SK-N-SH (cell line): ENCODE measurements around the gene IVNS1ABP. TPM values are rescaled to one million over a fixed set of nuclear protein-coding genes. Genes with fewer than 3 reads are reported as not detected.

Experiments used
- CTCF ChIA-PET: fragments of 300-600, 350-600 bp; formaldehyde crosslinking; extraction: SDS; loops from one replicate; lab custom pipeline; 2021; lab: Yijun Ruan, JAX
- POLR2A ChIA-PET: fragments of 350-600 bp; sonication (Branson Sonifier 250); formaldehyde crosslinking; extraction: SDS; loops from one replicate; lab custom pipeline; 2020; ENCODE audit warnings: antibody characterized with exemption, inconsistent platforms; lab: Yijun Ruan, JAX
- DNase-seq: peaks from one replicate; pipeline ENCODE4 v3.0.0; 2012
- H2AFZ ChIP-seq: fragments of 200-600 bp; sonication (generic); 2 replicates; pipeline ENCODE4 v1.8.1; 2016; ENCODE audit warnings: antibody characterized with exemption, mild to moderate bottlenecking, low read depth
- H3F3A ChIP-seq: fragments of 200-600 bp; sonication (generic); replicated peaks from 2 replicates; pipeline ENCODE3; 2016; ENCODE audit warnings: antibody characterized with exemption, mild to moderate bottlenecking; ENCODE audit not compliant: insufficient read depth
- H3K27ac ChIP-seq, 2 experiments: fragments of 200-500 bp in 1 of 2; fragments of 200-600 bp in 1 of 2; sonication (Bioruptor generic) in 1 of 2; sonication (generic), shearing (Covaris generic) in 1 of 2; 2 replicates each; pipeline versions ENCODE4 v1.5.1 to v1.6.1; 2014 to 2016; ENCODE audit warnings: low read depth in 2 of 2, inconsistent platforms in 1 of 2, low read length in 1 of 2, mild to moderate bottlenecking in 1 of 2, mixed read lengths in 1 of 2
- H3K27me3 ChIP-seq: fragments of 200-600 bp; sonication (generic), shearing (Covaris generic); 2 replicates; pipeline ENCODE4 v1.6.1; 2016; ENCODE audit warnings: mixed run types; ENCODE audit not compliant: insufficient read depth
- H3K36me3 ChIP-seq, 2 experiments: fragments of 200-500 bp in 1 of 2; fragments of 200-600 bp in 1 of 2; sonication (Bioruptor generic) in 1 of 2; sonication (generic) in 1 of 2; replicated peaks in 1 of 2; 2 replicates each; pipeline versions ENCODE3 to v1.5.1; 2014 to 2016; ENCODE audit warnings: low read length in 1 of 2, mild to moderate bottlenecking in 1 of 2; ENCODE audit not compliant: insufficient read depth in 2 of 2, control insufficient read depth in 1 of 2
- H3K4me1 ChIP-seq, 2 experiments: fragments of 200-500 bp in 1 of 2; fragments of 200-600 bp in 1 of 2; sonication (Bioruptor generic) in 1 of 2; sonication (generic), shearing (Covaris generic) in 1 of 2; 2 replicates each; pipeline versions ENCODE4 v1.5.1 to v1.6.1; 2014 to 2016; ENCODE audit warnings: low read depth in 1 of 2, low read length in 1 of 2, mixed run types in 1 of 2; ENCODE audit not compliant: insufficient read depth in 2 of 2, control insufficient read depth in 1 of 2
- H3K4me2 ChIP-seq: fragments of 200-600 bp; sonication (generic), shearing (Covaris generic); 2 replicates; pipeline ENCODE4 v1.6.1; 2017; ENCODE audit warnings: mixed run types
- H3K4me3 ChIP-seq, 2 experiments: fragments of 200-500 bp in 1 of 2; fragments of 200-600 bp in 1 of 2; sonication (Bioruptor generic) in 1 of 2; sonication (generic), shearing (Covaris generic) in 1 of 2; 2 replicates each; pipeline versions ENCODE4 v1.5.1 to v1.8.1; 2014 to 2016; ENCODE audit warnings: low read depth in 2 of 2, inconsistent platforms in 1 of 2, low read length in 1 of 2, mild to moderate bottlenecking in 1 of 2, mixed read lengths in 1 of 2, moderate library complexity in 1 of 2
- H3K79me2 ChIP-seq: fragments of 200-600 bp; sonication (generic); 2 replicates; pipeline ENCODE4 v1.8.1; 2017; ENCODE audit warnings: mild to moderate bottlenecking; ENCODE audit not compliant: insufficient read depth
- H3K9ac ChIP-seq: fragments of 200-600 bp; sonication (generic); 2 replicates; pipeline ENCODE4 v1.6.1; 2017; ENCODE audit warnings: mixed run types
- H3K9me2 ChIP-seq: fragments of 200-600 bp; sonication (generic); 2 replicates; pipeline ENCODE4 v1.6.1; 2017; ENCODE audit warnings: mixed run types
- H3K9me3 ChIP-seq: fragments of 200-600 bp; sonication (generic); 2 replicates; pipeline ENCODE4 v1.6.1; 2017; ENCODE audit warnings: mixed run types, mild to moderate bottlenecking, moderate library complexity
- H4K20me1 ChIP-seq: fragments of 200-600 bp; sonication (generic); 2 replicates; pipeline ENCODE4 v1.6.1; 2017; ENCODE audit warnings: mild to moderate bottlenecking, mixed run types; ENCODE audit not compliant: insufficient read depth
- CTCF ChIP-seq: fragments of 200-600 bp; sonication (generic); IDR thresholded peaks from 2 replicates; pipeline ENCODE4 v1.6.1; 2017; ENCODE audit warnings: antibody characterized with exemption, mild to moderate bottlenecking, moderate library complexity
- ELF1 ChIP-seq: IDR thresholded peaks from 2 replicates; pipeline ENCODE4 v1.4.0; 2012
- EP300 ChIP-seq, 2 experiments: IDR thresholded peaks; 2 replicates each; pipeline versions ENCODE4 v1.4.0 to v1.6.1; 2012; ENCODE audit warnings: borderline replicate concordance in 1 of 2, low read depth in 1 of 2, low read length in 1 of 2
- EZH2phosphoT487 ChIP-seq: fragments of 200-600 bp; sonication (generic); IDR thresholded peaks from 2 replicates; pipeline ENCODE4 v1.6.1; 2017; ENCODE audit warnings: low read depth, mixed run types, mild to moderate bottlenecking, antibody characterized with exemption, moderate library complexity, borderline replicate concordance
- GATA2 ChIP-seq: sonication (generic); formaldehyde crosslinking; IDR thresholded peaks from 2 replicates; pipeline ENCODE4 v1.5.0; 2020; ENCODE audit warnings: mild to moderate bottlenecking, missing genetic modification reagents
- JUND ChIP-seq: IDR thresholded peaks from 2 replicates; pipeline ENCODE4 v1.4.0; 2012
- MXI1 ChIP-seq: IDR thresholded peaks from 2 replicates; pipeline ENCODE4 v1.6.1; 2012; ENCODE audit warnings: mild to moderate bottlenecking, low read depth, low read length, improper control_type of control experiment
- RCOR1 ChIP-seq: fragments of 150-350 bp; IDR thresholded peaks from 2 replicates; pipeline ENCODE4 v1.6.1; 2017; ENCODE audit warnings: antibody characterized with exemption, low read length
- REST ChIP-seq: IDR thresholded peaks from 2 replicates; pipeline ENCODE4 v1.6.1; 2012; ENCODE audit warnings: mild to moderate bottlenecking, low read depth, low read length, moderate library complexity
- RFX5 ChIP-seq: IDR thresholded peaks from 2 replicates; pipeline ENCODE4 v1.6.1; 2012; ENCODE audit warnings: mild to moderate bottlenecking, improper control_type of control experiment, low read length
- SMC3 ChIP-seq: IDR thresholded peaks from 2 replicates; pipeline ENCODE4 v1.6.1; 2012; ENCODE audit warnings: low read depth, low read length, improper control_type of control experiment
- TCF12 ChIP-seq: IDR thresholded peaks from 2 replicates; pipeline ENCODE4 v1.4.0; 2012
- YY1 ChIP-seq: IDR thresholded peaks from 2 replicates; pipeline ENCODE4 v1.4.0; 2012; ENCODE audit warnings: low read depth, mild to moderate bottlenecking
- WGBS: methylation state at CpG from one replicate; pipeline ENCODE4 v1.1.6; 2017; ENCODE audit warnings: low lambda C conversion rate; 5-methylcytosine and 5-hydroxymethylcytosine counted together
- polyA plus RNA-seq, 3 experiments: library from polyadenylated mRNA; depleted of rRNA; stranded (reverse); fragments of >200 nt; gene quantifications; 2 replicates each; pipeline ENCODE4 v1.2.3, GENCODE V29; 2012
- TF ChIP-seq, protein P1 (sequence below): IDR thresholded peaks from 2 replicates; pipeline ENCODE4 v1.4.0; 2012; ENCODE audit warnings: low read depth

The IVNS1ABP gene
- polyA plus RNA-seq, 1 of the 3 experiments (the other 2 are of a cell fraction), result 24.5 TPM

DNA sequence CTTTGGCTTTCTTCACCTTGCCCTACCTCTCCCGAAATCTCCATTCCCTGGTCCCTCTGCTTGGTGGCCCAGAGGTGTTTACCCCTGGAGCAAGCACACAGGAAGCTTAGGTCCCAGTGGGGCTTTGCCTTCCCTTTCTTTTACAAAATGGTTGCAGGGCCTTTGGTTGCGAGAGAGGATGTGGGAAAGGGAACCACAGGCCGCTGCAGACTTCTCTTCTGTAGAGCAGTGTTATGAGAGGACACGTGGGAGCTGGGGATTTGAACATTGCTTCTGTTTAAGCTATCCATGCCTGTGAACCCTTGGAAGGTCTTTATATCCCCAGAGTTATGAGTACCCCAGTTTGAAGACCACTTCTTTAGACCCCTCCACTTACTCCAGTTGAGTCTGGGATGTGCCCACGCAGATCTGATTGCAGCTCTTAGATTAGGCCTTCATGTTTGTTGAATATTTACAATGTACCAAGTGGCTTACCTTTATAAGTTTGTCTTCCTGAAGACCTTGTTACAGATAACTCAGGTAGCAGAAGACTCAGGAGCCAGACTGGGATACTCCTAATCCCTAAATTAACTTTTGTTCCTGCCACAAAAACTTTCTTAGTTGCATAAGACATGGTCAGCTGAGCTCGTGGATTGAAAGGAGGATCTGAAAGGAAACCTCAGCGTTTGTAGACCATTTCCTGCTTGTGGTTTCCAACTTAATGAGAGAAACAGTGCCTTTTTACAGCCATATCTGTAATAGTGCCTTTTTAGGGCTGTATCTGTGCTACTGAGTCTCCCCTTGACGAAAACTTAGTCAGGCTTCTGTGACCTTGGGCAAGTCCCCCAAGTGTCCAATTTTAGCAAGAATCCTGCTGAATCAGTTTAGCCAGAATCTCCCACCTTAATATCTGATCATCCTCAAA lies 21.9 kb upstream of the IVNS1ABP start:
- H3F3A ChIP-seq, result no peaks in the 10 kb centered on the region
- 83% methylated on average over 8 of the region's 8 CpGs for WGBS
- POLR2A ChIA-PET, result no interaction called here
- no peaks in the 10 kb centered on the region for H4K20me1 ChIP-seq
- H3K36me3 ChIP-seq, result no peaks in the 10 kb centered on the region
- H2AFZ ChIP-seq, result no peak overlapping the region
- no peaks in the 10 kb centered on the region; a peak in 3 of 4 replicates for H3K4me1 ChIP-seq
- H3K9me3 ChIP-seq, result no peaks in the 10 kb centered on the region
- H3K4me3 ChIP-seq, result no peak overlapping the region
- no peaks in the 10 kb centered on the region for H3K27me3 ChIP-seq
- no peak overlapping the region for H3K9ac ChIP-seq
- CTCF ChIA-PET, result no interaction called here
- H3K27ac ChIP-seq, result no peak overlapping the region
- no peaks in the 10 kb centered on the region for H3K79me2 ChIP-seq
- H3K4me2 ChIP-seq, result no peak overlapping the region
- DNase-seq, result no peak
- H3K9me2 ChIP-seq, result no peaks in the 10 kb centered on the region
- TF ChIP-seq EZH2phosphoT487 (no peak), EP300 (IDR thresholded peaks at IDR 0.05; ENCODE audit: borderline replicate concordance in 1 of 2, low read depth in 1 of 2, low read length in 1 of 2) (no peak), JUND (no peak), ELF1 (no peak), YY1 (no peak), CTCF (no peak), TCF12 (no peak), GATA2 (CRISPR knock-in tag) (no peak), RFX5 (no peak), SMC3 (no peak), MXI1 (no peak), RCOR1 (no peak), REST (no peak)
- TF ChIP-seq, protein P1, sequence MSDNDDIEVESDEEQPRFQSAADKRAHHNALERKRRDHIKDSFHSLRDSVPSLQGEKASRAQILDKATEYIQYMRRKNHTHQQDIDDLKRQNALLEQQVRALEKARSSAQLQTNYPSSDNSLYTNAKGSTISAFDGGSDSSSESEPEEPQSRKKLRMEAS, result no peak
